GM12874 (cell line): Measurements from ENCODE around the gene IQSEC1.

ENCODE experiments used
- CTCF ChIP-seq: IDR thresholded peaks from 2 replicates; pipeline ENCODE4 v1.5.1; 2011; ENCODE audit warnings: low read depth, mild to moderate bottlenecking, control low read depth, low read length, moderate library complexity; ENCODE audit not compliant: insufficient read depth

Gene IQSEC1

GRCh38 chr3:12978682-12979081 is 94.5 kb downstream of the IQSEC1 start:
- TF ChIP-seq CTCF, result no peak

GRCh38 chr3:12977117-12977808 is 96.0 kb downstream of the IQSEC1 start:
- TF ChIP-seq CTCF, result no peak

GRCh38 chr3:12975748-12976522 is 97.3 kb downstream of the IQSEC1 start:
- no peak for TF ChIP-seq CTCF

- TF ChIP-seq CTCF, result no peak
Observed at GRCh38 chr3:12974819-12975218, 98.4 kb downstream of the IQSEC1 start.

GRCh38 chr3:12974334-12974733 is 98.9 kb downstream of the IQSEC1 start:
- no peak for TF ChIP-seq CTCF

GRCh38 chr3:12973827-12974226 is 99.4 kb downstream of the IQSEC1 start:
- no peak for TF ChIP-seq CTCF

GRCh38 chr3:12972781-12973702 is 100.2 kb downstream of the IQSEC1 start:
- TF ChIP-seq CTCF, result no peak
